Measurements from ENCODE around the gene ANO4.

The ANO4 gene

GRCh38 chr12:100954118-100954517 lies 159.5 kb downstream of the ANO4 start:
- Histone ChIP-seq H3K27ac (ENCODE audit: low read depth, low read length) (no peak overlapping the region), H3K9ac (ENCODE audit: low read length) (no peak overlapping the region)

GRCh38 chr12:100955139-100955538 lies 160.6 kb downstream of the ANO4 start:
- H3K4me3 ChIP-seq (ENCODE audit: low read depth in 1 of 2, low read length in 2 of 2): no peak overlapping the region
- H3K4me1 ChIP-seq (ENCODE audit: insufficient read depth, low read length): no peaks in the 10 kb centered on the region
- H3K27me3 ChIP-seq (ENCODE audit: control insufficient read depth in 1 of 2, insufficient read depth in 2 of 2, low read length in 2 of 2): no peaks in the 10 kb centered on the region

More at GRCh38 chr12:100954118-100954517, 159.5 kb downstream of the ANO4 start:
- no peaks in the 10 kb centered on the region for H3K36me3 ChIP-seq (ENCODE audit: insufficient read depth, low read length)
- no peaks in the 10 kb centered on the region for H3K4me1 ChIP-seq (ENCODE audit: insufficient read depth, low read length)
- H3K9me3 ChIP-seq (ENCODE audit: low read length): no peaks in the 10 kb centered on the region
- H3K4me3 ChIP-seq (ENCODE audit: low read depth in 1 of 2, low read length in 2 of 2): no peak overlapping the region
- H3K27me3 ChIP-seq (ENCODE audit: control insufficient read depth in 1 of 2, insufficient read depth in 2 of 2, low read length in 2 of 2): no peaks in the 10 kb centered on the region

GRCh38 chr12:100956311-100956852 lies 161.8 kb downstream of the ANO4 start:
- Histone ChIP-seq H3K9me3 (ENCODE audit: low read length) (no peaks in the 10 kb centered on the region), H3K4me3 (ENCODE audit: low read depth in 1 of 2, low read length in 2 of 2) (no peak overlapping the region), H3K27me3 (ENCODE audit: control insufficient read depth in 1 of 2, insufficient read depth in 2 of 2, low read length in 2 of 2) (no peaks in the 10 kb centered on the region), H3K27ac (ENCODE audit: low read depth, low read length) (no peak overlapping the region), H3K4me1 (ENCODE audit: insufficient read depth, low read length) (no peaks in the 10 kb centered on the region), H3K9ac (ENCODE audit: low read length) (no peak overlapping the region), H3K36me3 (ENCODE audit: insufficient read depth, low read length) (no peaks in the 10 kb centered on the region)

More at GRCh38 chr12:100955139-100955538, 160.6 kb downstream of the ANO4 start:
- Histone ChIP-seq H3K9ac (ENCODE audit: low read length) (no peak overlapping the region), H3K36me3 (ENCODE audit: insufficient read depth, low read length) (no peaks in the 10 kb centered on the region), H3K27ac (ENCODE audit: low read depth, low read length) (no peak overlapping the region), H3K9me3 (ENCODE audit: low read length) (no peaks in the 10 kb centered on the region)

GRCh38 chr12:100959481-100959880 lies 164.9 kb downstream of the ANO4 start:
- Histone ChIP-seq H3K9ac (ENCODE audit: low read length) (no peak overlapping the region), H3K4me1 (ENCODE audit: insufficient read depth, low read length) (no peaks in the 10 kb centered on the region), H3K27ac (ENCODE audit: low read depth, low read length) (no peak overlapping the region), H3K27me3 (ENCODE audit: control insufficient read depth in 1 of 2, insufficient read depth in 2 of 2, low read length in 2 of 2) (no peaks in the 10 kb centered on the region), H3K9me3 (ENCODE audit: low read length) (no peaks in the 10 kb centered on the region), H3K36me3 (ENCODE audit: insufficient read depth, low read length) (no peaks in the 10 kb centered on the region), H3K4me3 (ENCODE audit: low read depth in 1 of 2, low read length in 2 of 2) (no peak overlapping the region)

- Histone ChIP-seq H3K9me3 (ENCODE audit: low read length) (no peaks in the 10 kb centered on the region), H3K36me3 (ENCODE audit: insufficient read depth, low read length) (no peaks in the 10 kb centered on the region), H3K9ac (ENCODE audit: low read length) (no peak overlapping the region), H3K4me3 (ENCODE audit: low read depth in 1 of 2, low read length in 2 of 2) (no peak overlapping the region), H3K27me3 (ENCODE audit: control insufficient read depth in 1 of 2, insufficient read depth in 2 of 2, low read length in 2 of 2) (no peaks in the 10 kb centered on the region), H3K4me1 (ENCODE audit: insufficient read depth, low read length) (no peaks in the 10 kb centered on the region), H3K27ac (ENCODE audit: low read depth, low read length) (no peak overlapping the region)
These were observed 167.6 kb downstream of the ANO4 start for GRCh38 chr12:100962086-100962712.

- Histone ChIP-seq H3K27me3 (ENCODE audit: control insufficient read depth in 1 of 2, insufficient read depth in 2 of 2, low read length in 2 of 2) (no peaks in the 10 kb centered on the region), H3K36me3 (ENCODE audit: insufficient read depth, low read length) (no peaks in the 10 kb centered on the region), H3K4me3 (ENCODE audit: low read depth in 1 of 2, low read length in 2 of 2) (no peak overlapping the region), H3K9ac (ENCODE audit: low read length) (no peak overlapping the region), H3K27ac (ENCODE audit: low read depth, low read length) (no peak overlapping the region), H3K4me1 (ENCODE audit: insufficient read depth, low read length) (no peaks in the 10 kb centered on the region), H3K9me3 (ENCODE audit: low read length) (no peaks in the 10 kb centered on the region)
These were observed 168.8 kb downstream of the ANO4 start for GRCh38 chr12:100963381-100963780.

GRCh38 chr12:100964028-100964427 lies 169.5 kb downstream of the ANO4 start:
- H3K27ac ChIP-seq (ENCODE audit: low read depth, low read length): no peak overlapping the region
- H3K36me3 ChIP-seq (ENCODE audit: insufficient read depth, low read length): no peaks in the 10 kb centered on the region
- H3K4me1 ChIP-seq (ENCODE audit: insufficient read depth, low read length): no peaks in the 10 kb centered on the region
- H3K9ac ChIP-seq (ENCODE audit: low read length): no peak overlapping the region
- H3K9me3 ChIP-seq (ENCODE audit: low read length): no peaks in the 10 kb centered on the region
- no peaks in the 10 kb centered on the region for H3K27me3 ChIP-seq (ENCODE audit: control insufficient read depth in 1 of 2, insufficient read depth in 2 of 2, low read length in 2 of 2)
- no peak overlapping the region for H3K4me3 ChIP-seq (ENCODE audit: low read depth in 1 of 2, low read length in 2 of 2)

- Histone ChIP-seq H3K4me1 (ENCODE audit: insufficient read depth, low read length) (no peaks in the 10 kb centered on the region), H3K27ac (ENCODE audit: low read depth, low read length) (no peak overlapping the region), H3K27me3 (ENCODE audit: control insufficient read depth in 1 of 2, insufficient read depth in 2 of 2, low read length in 2 of 2) (no peaks in the 10 kb centered on the region), H3K36me3 (ENCODE audit: insufficient read depth, low read length) (no peaks in the 10 kb centered on the region), H3K4me3 (ENCODE audit: low read depth in 1 of 2, low read length in 2 of 2) (no peak overlapping the region), H3K9ac (ENCODE audit: low read length) (no peak overlapping the region), H3K9me3 (ENCODE audit: low read length) (no peaks in the 10 kb centered on the region)
These were observed 172.6 kb downstream of the ANO4 start for GRCh38 chr12:100967189-100967588.

GRCh38 chr12:100970894-100971293 lies 176.3 kb downstream of the ANO4 start:
- Histone ChIP-seq H3K36me3 (ENCODE audit: insufficient read depth, low read length) (no peaks in the 10 kb centered on the region), H3K27me3 (ENCODE audit: control insufficient read depth in 1 of 2, insufficient read depth in 2 of 2, low read length in 2 of 2) (no peaks in the 10 kb centered on the region), H3K9ac (ENCODE audit: low read length) (no peak overlapping the region), H3K4me3 (ENCODE audit: low read depth in 1 of 2, low read length in 2 of 2) (no peak overlapping the region), H3K9me3 (ENCODE audit: low read length) (no peaks in the 10 kb centered on the region), H3K27ac (ENCODE audit: low read depth, low read length) (no peak overlapping the region), H3K4me1 (ENCODE audit: insufficient read depth, low read length) (no peaks in the 10 kb centered on the region)

- no peaks in the 10 kb centered on the region for H3K9me3 ChIP-seq (ENCODE audit: low read length)
These were observed 177.5 kb downstream of the ANO4 start for GRCh38 chr12:100972121-100972520.

GRCh38 chr12:100974341-100974740 lies 179.8 kb downstream of the ANO4 start:
- Histone ChIP-seq H3K27ac (ENCODE audit: low read depth, low read length) (no peak overlapping the region), H3K4me3 (ENCODE audit: low read depth in 1 of 2, low read length in 2 of 2) (no peak overlapping the region), H3K4me1 (ENCODE audit: insufficient read depth, low read length) (no peaks in the 10 kb centered on the region), H3K27me3 (ENCODE audit: control insufficient read depth in 1 of 2, insufficient read depth in 2 of 2, low read length in 2 of 2) (no peaks in the 10 kb centered on the region), H3K9me3 (ENCODE audit: low read length) (no peaks in the 10 kb centered on the region), H3K36me3 (ENCODE audit: insufficient read depth, low read length) (no peaks in the 10 kb centered on the region), H3K9ac (ENCODE audit: low read length) (no peak overlapping the region)

More at GRCh38 chr12:100972121-100972520, 177.5 kb downstream of the ANO4 start:
- Histone ChIP-seq H3K27me3 (ENCODE audit: control insufficient read depth in 1 of 2, insufficient read depth in 2 of 2, low read length in 2 of 2) (no peaks in the 10 kb centered on the region), H3K9ac (ENCODE audit: low read length) (no peak overlapping the region), H3K27ac (ENCODE audit: low read depth, low read length) (no peak overlapping the region), H3K4me3 (ENCODE audit: low read depth in 1 of 2, low read length in 2 of 2) (no peak overlapping the region), H3K36me3 (ENCODE audit: insufficient read depth, low read length) (no peaks in the 10 kb centered on the region), H3K4me1 (ENCODE audit: insufficient read depth, low read length) (no peaks in the 10 kb centered on the region)

- Histone ChIP-seq H3K27me3 (ENCODE audit: control insufficient read depth in 1 of 2, insufficient read depth in 2 of 2, low read length in 2 of 2) (no peaks in the 10 kb centered on the region), H3K9ac (ENCODE audit: low read length) (no peak overlapping the region), H3K4me3 (ENCODE audit: low read depth in 1 of 2, low read length in 2 of 2) (no peak overlapping the region), H3K4me1 (ENCODE audit: insufficient read depth, low read length) (no peaks in the 10 kb centered on the region), H3K9me3 (ENCODE audit: low read length) (no peaks in the 10 kb centered on the region), H3K27ac (ENCODE audit: low read depth, low read length) (no peak overlapping the region), H3K36me3 (ENCODE audit: insufficient read depth, low read length) (no peaks in the 10 kb centered on the region)
These were observed 180.2 kb downstream of the ANO4 start for GRCh38 chr12:100974747-100975146.

Data from muscle layer of colon (tissue), 2 donors.